GM21360 (cell line): ENCODE data around the gene MAGEA12.
"Not testable (repeated sequence)": the region's sequence is repeated elsewhere in the genome, so short reads cannot be mapped to it uniquely, and the experiment has no call there.

ENCODE experiments used
- ATAC-seq: cut with Tn5 transposase; IDR thresholded peaks from one replicate; pipeline ENCODE4 v1.9.1; 2021; ENCODE audit warnings: mild to moderate bottlenecking, moderate library complexity; ENCODE audit not compliant: unreplicated experiment

MAGEA12 gene

GRCh38 chrX:152761582-152761981 lies 28.0 kb downstream of the MAGEA12 start:
- ATAC-seq: not testable (repeated sequence)

GRCh38 chrX:152766562-152766961 lies 33.0 kb downstream of the MAGEA12 start:
- not testable (repeated sequence) for ATAC-seq

GRCh38 chrX:152769549-152770289 lies 36.2 kb downstream of the MAGEA12 start, which contains the start of gene MAGEA6:
MAGEA6 (minus strand) TSS chrX:152769689; CDS start chrX:152767650, 2,039 bp downstream.
- not testable (repeated sequence) for ATAC-seq

GRCh38 chrX:152787062-152787461 lies 53.5 kb downstream of the MAGEA12 start:
- peak; percentile 89 for ATAC-seq
